ENCODE measurements around the gene TUBA4A.
A peak's percentile ranks its signal among the peaks of the same experiment; 100 is the strongest.
"Not testable (repeated sequence)": the region's sequence is repeated elsewhere in the genome, so short reads cannot be mapped to it uniquely, and the experiment has no call there.

The TUBA4A gene

GRCh38 chr2:219209236-219210195 is 44.2 kb downstream of the TUBA4A start:
- DNase-seq = no peak

GRCh38 chr2:219207884-219208740 is 45.6 kb downstream of the TUBA4A start:
- no peak for DNase-seq

GRCh38 chr2:219207134-219207883 is 46.4 kb downstream of the TUBA4A start:
- no peak for DNase-seq

GRCh38 chr2:219206328-219207133 is 47.2 kb downstream of the TUBA4A start, which contains the start of gene ZFAND2B:
TSS of gene ZFAND2B (plus strand) at chr2:219206782. CDS start at chr2:219206988, 206 bp downstream.
- DNase-seq = peak; percentile 89 to 96 (median 94)

GRCh38 chr2:219205981-219206327 is 47.8 kb downstream of the TUBA4A start:
- no peak for DNase-seq

DNA sequence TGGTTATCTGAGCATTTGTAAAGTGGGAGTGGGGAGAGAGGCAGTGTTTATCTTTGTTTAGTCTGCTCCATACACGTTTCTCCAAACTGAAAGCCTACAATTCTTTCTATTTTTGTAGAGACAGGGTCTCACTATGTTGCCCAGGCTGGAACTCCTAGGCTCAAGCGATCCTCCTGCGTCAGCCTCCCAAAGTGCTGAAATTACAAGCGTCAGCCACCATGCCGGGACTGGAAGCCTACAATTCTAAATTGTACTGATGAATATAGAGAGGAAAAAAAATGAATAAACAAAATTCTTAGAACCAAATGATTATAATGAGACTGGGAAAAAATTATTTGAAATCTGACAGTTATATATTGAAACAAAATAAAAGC is 48.6 kb downstream of the TUBA4A start:
- DNase-seq = no peak

- no peak for DNase-seq
These were observed 49.1 kb downstream of the TUBA4A start for GRCh38 chr2:219204425-219205164.

- not testable (repeated sequence) for DNase-seq
These were observed 52.4 kb downstream of the TUBA4A start for GRCh38 chr2:219201331-219201730.

- not testable (repeated sequence) for DNase-seq
These were observed 53.0 kb downstream of the TUBA4A start for GRCh38 chr2:219200502-219201326.

Data from activated CD4-positive, CD25-positive, alpha-beta regulatory T cell (primary cell).